ENCODE measurements around the gene ZNF778. TPM values are rescaled to one million over a fixed set of nuclear protein-coding genes. Genes with fewer than 3 reads are reported as not detected.

The ZNF778 gene
- total and polyA plus RNA-seq, 2 of the 13 experiments (the other 11 are each of a cell fraction or from before 2014, with no cell fraction given): 3.8 to 7.2 TPM

DNA sequence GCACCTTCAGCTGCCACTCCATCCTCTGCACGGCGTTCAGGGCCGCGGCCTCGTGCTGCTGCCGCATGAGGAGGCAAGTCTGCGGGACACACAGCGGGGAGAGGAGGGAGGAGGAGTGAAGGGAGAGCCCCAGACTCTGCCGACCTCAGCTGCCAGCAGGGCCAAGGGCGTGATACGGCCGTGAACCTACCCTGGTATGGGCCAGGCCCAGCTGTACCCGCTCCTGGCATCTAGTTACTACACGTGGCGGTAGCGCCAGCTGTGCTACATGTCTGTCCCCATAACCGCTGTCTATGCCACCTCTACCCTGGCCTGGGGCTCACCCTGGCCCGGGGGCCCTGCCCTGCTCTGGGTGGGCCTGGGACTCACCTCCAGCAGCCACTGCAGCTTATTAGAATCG lies 51.1 kb downstream of the ZNF778 start:
- CTCF ChIA-PET (ENCODE audit: low intra/inter-chr PET ratio, low total read pairs): no interaction called here
- Histone ChIP-seq H3K9ac (ENCODE audit: insufficient read depth, low read depth, low read length) (no peak overlapping the region), H3K27me3 (ENCODE audit: control insufficient read depth in 1 of 2, insufficient read depth in 2 of 2, low read length in 2 of 2) (no peaks in the 10 kb centered on the region), H3K79me2 (ENCODE audit: insufficient read depth, low read length) (peaks cover 2% of the 10 kb centered on the region), H3K9me3 (ENCODE audit: low read length) (no peaks in the 10 kb centered on the region), H3K4me1 (ENCODE audit: insufficient read depth, low read length) (no peaks in the 10 kb centered on the region), H3K27ac (ENCODE audit: extremely low read length, insufficient read depth, low read length) (no peak overlapping the region), H3K4me3 (replicated peaks in 1 of 3; ENCODE audit: insufficient read depth in 1 of 3, low read depth in 2 of 3, low read length in 3 of 3) (no peak overlapping the region), H4K20me1 (ENCODE audit: insufficient read depth, low read length) (peaks cover 5% of the 10 kb centered on the region; the same call in 1 of the 2 replicates), H3K4me2 (ENCODE audit: low read depth, low read length) (no peak overlapping the region), H3K36me3 (replicated peaks in 1 of 2; ENCODE audit: control insufficient read depth in 1 of 2, insufficient read depth in 2 of 2, low read length in 2 of 2) (peaks cover 38 to 57% of the 10 kb centered on the region in 2 experiments; a peak in 4 of 5 replicates), H2AFZ (ENCODE audit: low read length) (no peak overlapping the region)
- POLR2A ChIA-PET: interaction anchor here (0.6 kb wide), 1 partner anchor 1383 kb away, joined by 4 read pairs; no protein-coding TSS in a partner anchor
- no peak for FAIRE-seq
- no peak for DNase-seq (ENCODE audit: low spot score)
- 98% methylated on average over 17 of the region's 19 CpGs for WGBS (ENCODE audit: low lambda C conversion rate)
- intact Hi-C loops (cut with micrococcal nuclease; ENCODE audit: unreplicated experiment): no loop called here
- TF ChIP-seq GTF2F1 (IDR thresholded peaks at IDR 0.05; ENCODE audit: low read length) (no peak), RFX1 (IDR thresholded peaks at IDR 0.05) (no peak), IKZF4 (CRISPR knock-in tag; IDR thresholded peaks at IDR 0.05; ENCODE audit: borderline replicate concordance, low read depth, not compliant biosample characterization) (no peak), RBM22 (optimal IDR thresholded peaks at IDR 0.05; ENCODE audit: low read length) (peak; percentile 23), AGO2 (optimal IDR thresholded peaks at IDR 0.05; ENCODE audit: low read depth, low read length) (peak; percentile 78)
- BruUV-seq (replicated peaks): no TSS peak
- no peak for ATAC-seq
- in situ Hi-C loops (cut with HindIII; ENCODE audit: extremely low pct_ligation_motif_present, low pct_unique_long_range_greater_than_20kb): loop anchor here (10.0 kb wide), 1 partner anchor 56 kb away; no protein-coding TSS in a partner anchor

DNA sequence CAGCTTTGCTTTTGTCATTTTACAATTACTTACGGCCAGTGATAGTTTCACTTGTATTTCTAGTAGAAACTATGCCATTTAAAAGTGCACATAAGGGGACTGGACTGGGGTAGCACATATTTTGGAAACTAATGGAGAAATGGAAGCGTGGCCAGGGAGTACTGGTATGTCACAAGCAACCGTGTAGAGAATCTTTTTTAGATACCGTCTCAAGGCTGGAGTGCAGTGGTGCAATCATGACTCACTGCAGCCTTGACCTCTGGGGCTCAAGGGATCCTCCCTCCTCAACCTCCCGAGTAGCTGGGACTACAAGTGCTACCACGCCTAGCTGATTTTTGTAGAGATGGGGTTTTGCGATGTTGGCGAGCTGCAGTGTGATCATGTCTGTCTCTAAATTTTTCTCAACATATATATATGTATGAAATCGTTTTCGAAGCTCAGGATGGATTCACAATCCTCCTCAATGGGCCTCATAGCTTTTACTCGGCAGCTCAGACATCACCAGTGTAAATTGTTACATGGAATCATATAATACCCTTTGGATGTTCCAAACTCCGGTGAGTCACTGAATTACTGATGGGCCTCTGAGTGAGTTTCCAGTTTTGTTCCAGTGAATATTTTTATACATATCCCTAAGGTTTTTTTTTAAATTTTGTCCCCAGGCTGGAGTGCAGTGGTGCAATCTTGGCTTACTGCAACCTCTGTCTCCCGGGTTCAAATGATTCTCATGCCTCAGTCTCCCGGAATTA lies 51.7 kb downstream of the ZNF778 start:
- BruUV-seq (replicated peaks): no TSS peak
- Histone ChIP-seq H3K27me3 (ENCODE audit: control insufficient read depth in 1 of 2, insufficient read depth in 2 of 2, low read length in 2 of 2) (no peaks in the 10 kb centered on the region), H3K4me2 (ENCODE audit: low read depth, low read length) (no peak overlapping the region), H3K4me1 (ENCODE audit: insufficient read depth, low read length) (no peaks in the 10 kb centered on the region), H3K9me3 (ENCODE audit: low read length) (no peaks in the 10 kb centered on the region), H3K4me3 (replicated peaks in 1 of 3; ENCODE audit: insufficient read depth in 1 of 3, low read depth in 2 of 3, low read length in 3 of 3) (no peak overlapping the region), H3K9ac (ENCODE audit: insufficient read depth, low read depth, low read length) (no peak overlapping the region), H3K27ac (ENCODE audit: extremely low read length, insufficient read depth, low read length) (no peak overlapping the region), H4K20me1 (ENCODE audit: insufficient read depth, low read length) (peaks cover 5% of the 10 kb centered on the region; the same call in 1 of the 2 replicates), H2AFZ (ENCODE audit: low read length) (no peak overlapping the region), H3K36me3 (replicated peaks in 1 of 2; ENCODE audit: control insufficient read depth in 1 of 2, insufficient read depth in 2 of 2, low read length in 2 of 2) (peaks cover 42 to 63% of the 10 kb centered on the region in 2 experiments; a peak in 4 of 5 replicates), H3K79me2 (ENCODE audit: insufficient read depth, low read length) (peaks cover 2% of the 10 kb centered on the region)
- FAIRE-seq (peak; percentile 32), DNase-seq (ENCODE audit: low spot score) (no peak), ATAC-seq (no peak)
- intact Hi-C loops (cut with micrococcal nuclease; ENCODE audit: unreplicated experiment): no loop called here
- ChIA-PET POLR2A (no interaction called here), CTCF (ENCODE audit: low intra/inter-chr PET ratio, low total read pairs) (no interaction called here)
- in situ Hi-C loops (cut with HindIII; ENCODE audit: extremely low pct_ligation_motif_present, low pct_unique_long_range_greater_than_20kb): loop anchor here (10.0 kb wide), 1 partner anchor 56 kb away; no protein-coding TSS in a partner anchor
- 83% methylated on average over 14 of the region's 14 CpGs for WGBS (ENCODE audit: low lambda C conversion rate)
- TF ChIP-seq ZMYM3 (CRISPR knock-in tag; IDR thresholded peaks at IDR 0.05) (no peak), SRSF9 (IDR thresholded peaks at IDR 0.05; ENCODE audit: borderline replicate concordance, insufficient read depth, low read depth, low read length, poor library complexity, severe bottlenecking) (no peak), ATF4 (CRISPR knock-in tag; IDR thresholded peaks at IDR 0.05) (peak in 1 of 2 experiments; percentile 31; a peak in 1 of 4 replicates), KAT7 (CRISPR knock-in tag; IDR thresholded peaks at IDR 0.05; ENCODE audit: borderline replicate concordance) (no peak), ZNF839 (CRISPR knock-in tag; IDR thresholded peaks at IDR 0.05; ENCODE audit: borderline replicate concordance) (no peak), THAP7 (CRISPR knock-in tag; IDR thresholded peaks at IDR 0.05) (no peak), CEBPG (CRISPR knock-in tag; IDR thresholded peaks at IDR 0.05) (0 out of 2 replicates have a peak, but pooled peaks have one; percentile 17), MBNL3 (CRISPR knock-in tag; conservative IDR thresholded peaks at IDR 0.05) (no peak)
- TF ChIP-seq, protein P1, sequence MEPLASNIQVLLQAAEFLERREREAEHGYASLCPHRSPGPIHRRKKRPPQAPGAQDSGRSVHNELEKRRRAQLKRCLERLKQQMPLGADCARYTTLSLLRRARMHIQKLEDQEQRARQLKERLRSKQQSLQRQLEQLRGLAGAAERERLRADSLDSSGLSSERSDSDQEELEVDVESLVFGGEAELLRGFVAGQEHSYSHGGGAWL (CRISPR knock-in tag; IDR thresholded peaks at IDR 0.05): no peak

All from HepG2 (cell line).